HAP-1 (cell line): ENCODE measurements around the gene SLC2A3.
"Not testable (repeated sequence)": the region's sequence is repeated elsewhere in the genome, so short reads cannot be mapped to it uniquely, and the experiment has no call there.

ENCODE experiments used
- DNase-seq, 2 experiments: peaks; one replicate each; pipeline ENCODE4 v3.0.0-alpha.2; 2016 to 2020; ENCODE audit warnings: low spot score in 2 of 2
- H3K27me3 ChIP-seq: fragments of 250-450 bp; sonication (Bioruptor Pico); 2 replicates; pipeline ENCODE4 v1.5.1; 2020; ENCODE audit warnings: low read depth, mild to moderate bottlenecking, moderate library complexity
- H3K36me3 ChIP-seq: fragments of 250-450 bp; sonication (Bioruptor Pico); replicated peaks from 2 replicates; pipeline ENCODE4 v1.5.1; 2020; ENCODE audit warnings: mild to moderate bottlenecking
- H3K4me1 ChIP-seq: fragments of 250-450 bp; sonication (Bioruptor Pico); 2 replicates; pipeline ENCODE4 v1.5.1; 2020; ENCODE audit warnings: mild to moderate bottlenecking
- H3K4me3 ChIP-seq: fragments of 250-450 bp; sonication (Bioruptor Pico); 2 replicates; pipeline ENCODE4 v1.5.1; 2020; ENCODE audit warnings: mild to moderate bottlenecking, moderate library complexity
- H3K9me3 ChIP-seq: fragments of 250-450 bp; sonication (Bioruptor Pico); 2 replicates; pipeline ENCODE4 v1.5.1; 2020; ENCODE audit warnings: mild to moderate bottlenecking, moderate library complexity
- in situ Hi-C: fragments of 300-500 bp; cut with MboI; formaldehyde crosslinking; loops from 3 replicates; pipeline ENCODE4 v1.14.3; 2020; ENCODE audit warnings: low sequenced_read_pairs, inconsistent platforms, mixed read lengths

SLC2A3 gene

GRCh38 chr12:7935590-7936581 is at the start of gene SLC2A3:
SLC2A3 (minus strand) TSS chr12:7936187; CDS start chr12:7936034, 153 bp downstream.
- peaks cover 14% of the 10 kb centered on the region for H3K4me1 ChIP-seq
- H3K4me3 ChIP-seq = peak within 1 kb of the TSS; percentile 34
- no peaks in the 10 kb centered on the region for H3K27me3 ChIP-seq
- in situ Hi-C loops = no loop called here
- peak; percentile 65 to 71 for DNase-seq
- H3K9me3 ChIP-seq = no peaks in the 10 kb centered on the region
- no peaks in the 10 kb centered on the region; the same call in 1 of the 2 replicates for H3K36me3 ChIP-seq

GRCh38 chr12:7984900-7985299 is 48.9 kb upstream of the SLC2A3 start:
- Histone ChIP-seq H3K4me3 (no peak overlapping the region), H3K9me3 (no peaks in the 10 kb centered on the region), H3K27me3 (no peaks in the 10 kb centered on the region), H3K4me1 (no peaks in the 10 kb centered on the region), H3K36me3 (no peaks in the 10 kb centered on the region)
- no peak for DNase-seq
- in situ Hi-C loops = no loop called here

- H3K4me1 ChIP-seq, DNase-seq, H3K4me3 ChIP-seq, H3K36me3 ChIP-seq, H3K27me3 ChIP-seq, H3K9me3 ChIP-seq, in situ Hi-C loops: not testable (repeated sequence)
These were observed 47.5 kb upstream of the SLC2A3 start for GRCh38 chr12:7983460-7983859.

- H3K4me3 ChIP-seq, in situ Hi-C loops, H3K27me3 ChIP-seq, H3K4me1 ChIP-seq, H3K9me3 ChIP-seq, DNase-seq, H3K36me3 ChIP-seq: not testable (repeated sequence)
These were observed 47.0 kb upstream of the SLC2A3 start for GRCh38 chr12:7983019-7983418.

GRCh38 chr12:7982332-7982735 is 46.3 kb upstream of the SLC2A3 start:
- H3K36me3 ChIP-seq, in situ Hi-C loops, H3K27me3 ChIP-seq, H3K9me3 ChIP-seq, DNase-seq, H3K4me3 ChIP-seq, H3K4me1 ChIP-seq: not testable (repeated sequence)

GRCh38 chr12:7981446-7981845 is 45.5 kb upstream of the SLC2A3 start:
- no peaks in the 10 kb centered on the region for H3K9me3 ChIP-seq
- H3K36me3 ChIP-seq = no peaks in the 10 kb centered on the region
- DNase-seq = no peak
- no peak overlapping the region for H3K4me3 ChIP-seq
- in situ Hi-C loops = no loop called here
- no peaks in the 10 kb centered on the region for H3K27me3 ChIP-seq
- peaks cover 5% of the 10 kb centered on the region for H3K4me1 ChIP-seq

GRCh38 chr12:7977351-7978124 is 41.6 kb upstream of the SLC2A3 start:
- H3K4me1 ChIP-seq, H3K27me3 ChIP-seq, H3K4me3 ChIP-seq, H3K36me3 ChIP-seq, H3K9me3 ChIP-seq, DNase-seq, in situ Hi-C loops: not testable (repeated sequence)

GRCh38 chr12:7973457-7973825 is 37.5 kb upstream of the SLC2A3 start:
- H3K36me3 ChIP-seq = no peaks in the 10 kb centered on the region
- H3K4me3 ChIP-seq = no peak overlapping the region
- in situ Hi-C loops = no loop called here
- DNase-seq = no peak
- H3K27me3 ChIP-seq = no peaks in the 10 kb centered on the region
- no peaks in the 10 kb centered on the region for H3K9me3 ChIP-seq
- peaks cover 18% of the 10 kb centered on the region for H3K4me1 ChIP-seq

GRCh38 chr12:7972734-7973456 is 36.9 kb upstream of the SLC2A3 start:
- no peak for DNase-seq
- Histone ChIP-seq H3K36me3 (no peaks in the 10 kb centered on the region), H3K4me3 (no peak overlapping the region), H3K4me1 (peaks cover 18% of the 10 kb centered on the region), H3K27me3 (no peaks in the 10 kb centered on the region), H3K9me3 (no peaks in the 10 kb centered on the region)
- in situ Hi-C loops = no loop called here

GRCh38 chr12:7972269-7972668 is 36.3 kb upstream of the SLC2A3 start:
- H3K27me3 ChIP-seq, H3K36me3 ChIP-seq, in situ Hi-C loops, H3K9me3 ChIP-seq, DNase-seq, H3K4me3 ChIP-seq: not testable (repeated sequence)
- peaks cover 18% of the 10 kb centered on the region for H3K4me1 ChIP-seq

- H3K9me3 ChIP-seq, DNase-seq, H3K4me3 ChIP-seq, in situ Hi-C loops, H3K36me3 ChIP-seq, H3K27me3 ChIP-seq: not testable (repeated sequence)
- H3K4me1 ChIP-seq = peaks cover 15% of the 10 kb centered on the region
These were observed 35.8 kb upstream of the SLC2A3 start for GRCh38 chr12:7971765-7972164.

GRCh38 chr12:7970475-7971252 is 34.7 kb upstream of the SLC2A3 start:
- Histone ChIP-seq H3K27me3 (no peaks in the 10 kb centered on the region), H3K36me3 (no peaks in the 10 kb centered on the region), H3K9me3 (no peaks in the 10 kb centered on the region), H3K4me3 (peak overlapping the region; percentile 36), H3K4me1 (peaks cover 13% of the 10 kb centered on the region)
- in situ Hi-C loops = no loop called here
- peak; percentile 95 to 97 for DNase-seq

GRCh38 chr12:7966563-7966962 is 30.6 kb upstream of the SLC2A3 start:
- in situ Hi-C loops = no loop called here
- H3K9me3 ChIP-seq = no peaks in the 10 kb centered on the region
- no peaks in the 10 kb centered on the region for H3K27me3 ChIP-seq
- H3K4me3 ChIP-seq = no peak overlapping the region
- peaks cover 12% of the 10 kb centered on the region for H3K4me1 ChIP-seq
- no peaks in the 10 kb centered on the region for H3K36me3 ChIP-seq
- no peak for DNase-seq
